K562 (cell line): Measurements from ENCODE around the gene GALNT17. TPM values are rescaled to one million over a fixed set of nuclear protein-coding genes. Genes with fewer than 3 reads are reported as not detected.

ENCODE experiments used
- ATAC-seq: fragments of 200-7000 bp; cut with Tn5 transposase; 3 replicates; pipeline ENCODE4 v1.9.1; 2020; ENCODE audit warnings: moderate library complexity
- BruUV-seq: library from RNA; stranded (reverse); fragments of 400-500 nt; replicated peaks from 2 replicates; lab custom pipeline; 2021; lab: Mats Ljungman, UMichigan
- CTCF ChIA-PET: fragments of 300-600 bp; formaldehyde crosslinking; extraction: SDS; loops from one replicate; lab custom pipeline; 2021; ENCODE audit warnings: low intra/inter-chr PET ratio; lab: Yijun Ruan, JAX
- POLR2A ChIA-PET: fragments of 300-600, 350-650 bp; sonication (Branson Sonifier 250); formaldehyde crosslinking; extraction: SDS; loops from one replicate; lab custom pipeline; 2021; ENCODE audit warnings: antibody characterized with exemption, inconsistent platforms; lab: Yijun Ruan, JAX
- DNase-seq, 4 experiments: peaks; one replicate each; pipeline versions ENCODE4 v3.0.0 to v3.0.0-alpha.2; 2011 to 2018; ENCODE audit warnings: low spot score in 3 of 4, mixed read lengths in 3 of 4; ENCODE audit errors: extremely low read depth in 1 of 4
- FAIRE-seq: peaks from 2 replicates; lab custom pipeline; 2011; peaks lifted over from hg19 to GRCh38; lab: Jason Lieb, UNC
- H2AFZ ChIP-seq: 2 replicates; pipeline ENCODE4 v1.6.0; 2011; ENCODE audit warnings: low read depth, low read length, control low read depth, inconsistent platforms
- H3K27ac ChIP-seq: fragments of 200-600 bp; 3 replicates; pipeline ENCODE4 v1.8.0; 2011; ENCODE audit warnings: low read depth, mild to moderate bottlenecking, control low read depth, inconsistent platforms, low read length, moderate library complexity, mixed read lengths; ENCODE audit errors: extremely low read depth
- H3K27me3 ChIP-seq, 2 experiments: fragments of 300-600 bp in 1 of 2; 2 replicates in 1 of 2; 3 replicates in 1 of 2; pipeline versions ENCODE4 v1.6.0 to v1.8.0; 2011; ENCODE audit warnings: inconsistent platforms in 2 of 2, low read length in 2 of 2, mild to moderate bottlenecking in 1 of 2, mixed read lengths in 1 of 2, moderate library complexity in 1 of 2; ENCODE audit not compliant: control insufficient read depth in 2 of 2, insufficient read depth in 2 of 2
- H3K36me3 ChIP-seq: fragments of 300-600 bp; 3 replicates; pipeline ENCODE4 v1.8.0; 2011; ENCODE audit warnings: mild to moderate bottlenecking, low read length, inconsistent platforms; ENCODE audit not compliant: control insufficient read depth, insufficient read depth
- H3K4me1 ChIP-seq, 2 experiments: fragments of 200-600 bp in 1 of 2; replicated peaks in 1 of 2; 2 replicates in 1 of 2; 3 replicates in 1 of 2; pipeline versions ENCODE4 v1.5.1 to v1.8.0; 2011; ENCODE audit warnings: inconsistent platforms in 2 of 2, low read length in 2 of 2, mild to moderate bottlenecking in 1 of 2, mixed read lengths in 1 of 2, moderate library complexity in 1 of 2; ENCODE audit not compliant: control insufficient read depth in 2 of 2, insufficient read depth in 2 of 2
- H3K4me2 ChIP-seq: 2 replicates; pipeline ENCODE4 v1.6.1; 2011; ENCODE audit warnings: low read length, control low read depth, inconsistent platforms, mixed read lengths; ENCODE audit not compliant: insufficient read depth
- H3K4me3 ChIP-seq: fragments of 200-600 bp; sonication (generic), shearing (Covaris generic); 2 replicates; pipeline ENCODE4 v1.5.1; 2016; ENCODE audit warnings: control low read depth, inconsistent platforms
- H3K79me2 ChIP-seq: fragments of 200-600 bp; 3 replicates; pipeline ENCODE4 v1.8.0; 2011; ENCODE audit warnings: low read length, inconsistent platforms; ENCODE audit not compliant: control insufficient read depth, insufficient read depth
- H3K9ac ChIP-seq, 2 experiments: 2 replicates each; pipeline versions ENCODE4 v1.6.0 to v1.6.1; 2011; ENCODE audit warnings: low read depth in 2 of 2, low read length in 2 of 2, control low read depth in 1 of 2, inconsistent platforms in 1 of 2, mild to moderate bottlenecking in 1 of 2, mixed read lengths in 1 of 2; ENCODE audit not compliant: insufficient read depth in 1 of 2
- H3K9me1 ChIP-seq: one replicate; pipeline ENCODE4 v1.6.0; 2011; ENCODE audit warnings: inconsistent platforms, mild to moderate bottlenecking, low read length, moderate library complexity; ENCODE audit not compliant: control insufficient read depth, insufficient read depth
- H3K9me3 ChIP-seq: replicated peaks from 2 replicates; pipeline ENCODE4 v1.5.1; 2011; ENCODE audit warnings: low read depth, low read length, inconsistent platforms; ENCODE audit not compliant: control insufficient read depth, insufficient read depth
- H4K20me1 ChIP-seq: replicated peaks from 2 replicates; pipeline ENCODE4 v1.6.1; 2011; ENCODE audit warnings: low read length, inconsistent platforms, mixed read lengths; ENCODE audit not compliant: control insufficient read depth, insufficient read depth
- ATF2 ChIP-seq: sonication (generic); formaldehyde crosslinking; IDR thresholded peaks from 2 replicates; pipeline ENCODE4 v1.8.1; 2022; ENCODE audit warnings: missing genetic modification reagents
- CHD1 ChIP-seq: fragments of 200-600 bp; sonication (generic); IDR thresholded peaks from one replicate; pipeline ENCODE4 v1.6.1; 2012; ENCODE audit warnings: mild to moderate bottlenecking, moderate library complexity, low read length, inconsistent platforms
- FOXJ2 ChIP-seq: fragments of 200-800 bp; sonication (Bioruptor generic); IDR thresholded peaks from 2 replicates; pipeline ENCODE4 v1.6.1; 2016; ENCODE audit warnings: missing genetic modification characterization, missing compliant biosample characterization
- GTF3C2 ChIP-seq: IDR thresholded peaks from 3 replicates; pipeline ENCODE4 v1.6.1; 2011; ENCODE audit warnings: borderline replicate concordance, mild to moderate bottlenecking, moderate library complexity; ENCODE audit not compliant: insufficient read length; ENCODE audit errors: extremely low read depth
- ID3 ChIP-seq, 2 experiments: fragments of 250-450 bp in 1 of 2; fragments of 450-650 bp in 1 of 2; sonication (Bioruptor Pico) in 1 of 2; IDR thresholded peaks; 2 replicates each; pipeline versions ENCODE4 v1.6.1 to v1.8.0; 2016 to 2021; ENCODE audit warnings: mild to moderate bottlenecking in 2 of 2, moderate library complexity in 2 of 2, missing compliant biosample characterization in 1 of 2, missing genetic modification characterization in 1 of 2
- MBD2 ChIP-seq: sonication (generic); IDR thresholded peaks from 2 replicates; pipeline ENCODE4 v1.6.1; 2016; ENCODE audit warnings: low read depth, borderline replicate concordance
- MCM3 ChIP-seq: fragments of 450-650 bp; IDR thresholded peaks from 2 replicates; pipeline ENCODE4 v1.6.1; 2016
- MLX ChIP-seq, 2 experiments: fragments of 450-650 bp in 1 of 2; sonication (generic) in 1 of 2; formaldehyde crosslinking; conservative IDR thresholded peaks; 2 replicates each; pipeline versions ENCODE4 v1.4.0 to v1.8.1; 2020 to 2022; ENCODE audit warnings: mild to moderate bottlenecking in 1 of 2, missing genetic modification reagents in 1 of 2
- PYGO2 ChIP-seq: fragments of 450-650 bp; IDR thresholded peaks from 2 replicates; pipeline ENCODE4 v1.6.1; 2016; ENCODE audit warnings: mild to moderate bottlenecking, missing genetic modification characterization, moderate library complexity, missing compliant biosample characterization
- ZBTB43 ChIP-seq: sonication (generic); formaldehyde crosslinking; IDR thresholded peaks from 2 replicates; pipeline ENCODE4 v1.8.0; 2023; ENCODE audit warnings: mild to moderate bottlenecking, missing genetic modification reagents
- ZKSCAN8 ChIP-seq: fragments of 200-800 bp; sonication (Bioruptor generic); IDR thresholded peaks from 2 replicates; pipeline ENCODE4 v1.6.1; 2016; ENCODE audit warnings: missing genetic modification characterization, missing compliant biosample characterization
- ZNF77 ChIP-seq: fragments of 250-450 bp; sonication (Bioruptor Pico); IDR thresholded peaks from 2 replicates; pipeline ENCODE4 v1.5.0; 2020
- WGBS: fragments of 100-300 bp; shearing (Covaris generic); methylation state at CpG from one replicate; pipeline ENCODE4 v1.1.6; 2016; ENCODE audit warnings: low coverage, mixed read lengths; ENCODE audit not compliant: insufficient coverage; ENCODE audit errors: missing lambda C conversion rate; 5-methylcytosine and 5-hydroxymethylcytosine counted together
- in situ Hi-C: fragments of 300-500 bp; cut with MboI; formaldehyde crosslinking; loops from 4 replicates; pipeline ENCODE4 v1.15.0; 2018; ENCODE audit warnings: inconsistent platforms, mixed read lengths
- intact Hi-C: fragments of 100-400 bp; cut with micrococcal nuclease; formaldehyde crosslinking; loops from 2 replicates; pipeline ENCODE4 v1.14.2; 2022
- polyA plus RNA-seq, 8 experiments: library from polyadenylated mRNA; depleted of rRNA in 4 of 8; stranded (reverse) in 5 of 8; unstranded in 3 of 8; fragments of >200 nt; fragmentation: Nextera tagmentation in 2 of 8; fragmentation: Illumina TruSeq in 1 of 8; extraction: Ambion mirVana in 2 of 8; extraction: Trizol in 1 of 8; gene quantifications; 2 replicates each; pipeline versions ENCODE4 v1.2.1 to v1.2.3, GENCODE V29; 2011 to 2014; ENCODE audit warnings: inconsistent platforms in 1 of 8, missing spikeins in 1 of 8
- total RNA-seq, 7 experiments: library from RNA; depleted of rRNA in 6 of 7; stranded (reverse); fragments of >200 nt in 6 of 7; fragmentation: Illumina TruSeq in 2 of 7; extraction: Trizol in 2 of 7; gene quantifications; 2 replicates each; pipeline versions ENCODE4 v1.2.1 to v1.2.3, GENCODE V29; 2011 to 2021; ENCODE audit warnings: low replicate concordance in 1 of 7

GALNT17 gene
- total and polyA plus RNA-seq, 9 of the 15 experiments (the other 6 are each of a cell fraction or from before 2014, with no cell fraction given): not detected

GRCh38 chr7:71498381-71498780 is 366.4 kb downstream of the GALNT17 start (continued):
- TF ChIP-seq ZKSCAN8 (CRISPR knock-in tag) (no peak), FOXJ2 (tag) (no peak), MLX (CRISPR knock-in tag; conservative IDR thresholded peaks at IDR 0.05) (no peak)

- no TSS peak for BruUV-seq
- CTCF ChIA-PET: no interaction called here
- no peaks in the 10 kb centered on the region for H3K9me3 ChIP-seq
- POLR2A ChIA-PET: no interaction called here
- WGBS: 2% methylated on average over 7 of the region's 7 CpGs
- in situ Hi-C loops: no loop called here
- no peak overlapping the region for H3K4me3 ChIP-seq
- H3K4me1 ChIP-seq: no peaks in the 10 kb centered on the region
- peaks cover 4% of the 10 kb centered on the region; the same call in 1 of the 2 replicates for H4K20me1 ChIP-seq
- intact Hi-C loops: no loop called here
- no peak for ATAC-seq
- H3K4me2 ChIP-seq: no peak overlapping the region
- no peak overlapping the region for H3K9ac ChIP-seq
- FAIRE-seq: no peak
- H3K36me3 ChIP-seq: no peaks in the 10 kb centered on the region
- no peak for DNase-seq
- H3K79me2 ChIP-seq: no peaks in the 10 kb centered on the region
- H3K27me3 ChIP-seq: peaks cover 0 to 9% of the 10 kb centered on the region in 2 experiments; a peak in 2 of 5 replicates
- no peak overlapping the region for H3K27ac ChIP-seq
- H3K9me1 ChIP-seq: no peaks in the 10 kb centered on the region
- no peak overlapping the region for H2AFZ ChIP-seq
- TF ChIP-seq MBD2 (no peak), ID3 (CRISPR knock-in tag; IDR thresholded peaks at IDR 0.05) (no peak), ID3 (tag; IDR thresholded peaks at IDR 0.05) (no peak), MCM3 (no peak), ZNF77 (CRISPR knock-in tag) (no peak), CHD1 (no peak), GTF3C2 (no peak), PYGO2 (tag) (no peak), ZBTB43 (CRISPR knock-in tag) (no peak), ATF2 (CRISPR knock-in tag) (no peak)
These were observed 372.9 kb downstream of the GALNT17 start for GRCh38 chr7:71504697-71505441.
